SK-N-MC (cell line): ENCODE results near the gene BAZ2A.

Experiments
- EZH2 ChIP-seq: fragments of 200-600 bp; sonication (generic); IDR thresholded peaks from one replicate; pipeline ENCODE4 v1.6.1; 2017; ENCODE audit warnings: antibody characterized with exemption
- FOXP2 ChIP-seq: optimal IDR thresholded peaks from 2 replicates; pipeline ENCODE3; 2011; ENCODE audit warnings: mild to moderate bottlenecking, moderate library complexity; ENCODE audit not compliant: insufficient read depth; ENCODE audit errors: extremely low read length, control extremely low read depth
- POLR2AphosphoS5 ChIP-seq: IDR thresholded peaks from 2 replicates; pipeline ENCODE4 v1.6.1; 2012; ENCODE audit warnings: mild to moderate bottlenecking, low read depth, low read length, borderline replicate concordance

- TF ChIP-seq EZH2, result no peak
- TF ChIP-seq POLR2AphosphoS5, result peak; percentile 34; the same call in 1 of the 2 replicates
- TF ChIP-seq FOXP2, result no peak
Observed at GRCh38 chr12:56634242-56634836, 4.2 kb upstream of the BAZ2A start.
